ENCODE data around the gene HUWE1.
"Not testable (repeated sequence)": the region's sequence is repeated elsewhere in the genome, so short reads cannot be mapped to it uniquely, and the experiment has no call there.

HUWE1 gene

GRCh38 chrX:53599781-53600396 lies 86.6 kb downstream of the HUWE1 start:
- ATAC-seq, result peak; percentile 15 to 21

- no peak for ATAC-seq
Measured at GRCh38 chrX:53598169-53598568, 88.3 kb downstream of the HUWE1 start.

- ATAC-seq, result peak in 1 of 2 donors; percentile 56
Measured at GRCh38 chrX:53595266-53595810, 91.2 kb downstream of the HUWE1 start.

GRCh38 chrX:53594354-53594753 lies 92.2 kb downstream of the HUWE1 start:
- no peak for ATAC-seq

- ATAC-seq, result peak; percentile 76 to 82
Measured at GRCh38 chrX:53587795-53588420, 98.6 kb downstream of the HUWE1 start.

- ATAC-seq, result no peak
Measured at GRCh38 chrX:53584891-53585290, 101.6 kb downstream of the HUWE1 start.

GRCh38 chrX:53583571-53583970 lies 102.9 kb downstream of the HUWE1 start:
- ATAC-seq, result no peak

- no peak for ATAC-seq
Measured at GRCh38 chrX:53580742-53581504, 105.6 kb downstream of the HUWE1 start.

- ATAC-seq, result no peak
Measured at GRCh38 chrX:53571494-53571893, 115.0 kb downstream of the HUWE1 start.

- peak in 1 of 2 donors; percentile 36 for ATAC-seq
Measured at GRCh38 chrX:53563324-53563723, 123.2 kb downstream of the HUWE1 start.

- ATAC-seq, result no peak
Measured at GRCh38 chrX:53561912-53562311, 124.6 kb downstream of the HUWE1 start.

- no peak for ATAC-seq
Measured at GRCh38 chrX:53558646-53559045, 127.9 kb downstream of the HUWE1 start.

- peak in 1 of 2 donors; percentile 13 for ATAC-seq
Measured at GRCh38 chrX:53556868-53557267, 129.7 kb downstream of the HUWE1 start.

- ATAC-seq, result no peak
Measured at GRCh38 chrX:53550756-53551463, 135.6 kb downstream of the HUWE1 start.

GRCh38 chrX:53547668-53548067 lies 138.9 kb downstream of the HUWE1 start:
- no peak for ATAC-seq

- ATAC-seq, result no peak
Measured at GRCh38 chrX:53544936-53545335, 141.6 kb downstream of the HUWE1 start.

- no peak for ATAC-seq
Measured at GRCh38 chrX:53538781-53539180, 147.7 kb downstream of the HUWE1 start.

GRCh38 chrX:53531255-53531966 lies 155.1 kb downstream of the HUWE1 start:
- not testable (repeated sequence) for ATAC-seq

- no peak for ATAC-seq
Measured at GRCh38 chrX:53526999-53527398, 159.5 kb downstream of the HUWE1 start.

GRCh38 chrX:53511322-53511721 lies 175.2 kb downstream of the HUWE1 start:
- no peak for ATAC-seq

- ATAC-seq, result not testable (repeated sequence)
Measured at GRCh38 chrX:53504035-53504434, 182.5 kb downstream of the HUWE1 start.

GRCh38 chrX:53494436-53494835 lies 192.1 kb downstream of the HUWE1 start:
- no peak for ATAC-seq

Data from activated CD4-positive, CD25-positive, alpha-beta regulatory T cell treated with anti-CD3 and anti-CD28 coated beads, Interleukin-2, amount 50 U/mL, for 24 hours (primary cell).